ENCODE data around the gene FGB.

- TF ChIP-seq EP300 (IDR thresholded peaks at IDR 0.05) (no peak), POLR2A (IDR thresholded peaks at IDR 0.05) (no peak)
- TF ChIP-seq, protein P1, sequence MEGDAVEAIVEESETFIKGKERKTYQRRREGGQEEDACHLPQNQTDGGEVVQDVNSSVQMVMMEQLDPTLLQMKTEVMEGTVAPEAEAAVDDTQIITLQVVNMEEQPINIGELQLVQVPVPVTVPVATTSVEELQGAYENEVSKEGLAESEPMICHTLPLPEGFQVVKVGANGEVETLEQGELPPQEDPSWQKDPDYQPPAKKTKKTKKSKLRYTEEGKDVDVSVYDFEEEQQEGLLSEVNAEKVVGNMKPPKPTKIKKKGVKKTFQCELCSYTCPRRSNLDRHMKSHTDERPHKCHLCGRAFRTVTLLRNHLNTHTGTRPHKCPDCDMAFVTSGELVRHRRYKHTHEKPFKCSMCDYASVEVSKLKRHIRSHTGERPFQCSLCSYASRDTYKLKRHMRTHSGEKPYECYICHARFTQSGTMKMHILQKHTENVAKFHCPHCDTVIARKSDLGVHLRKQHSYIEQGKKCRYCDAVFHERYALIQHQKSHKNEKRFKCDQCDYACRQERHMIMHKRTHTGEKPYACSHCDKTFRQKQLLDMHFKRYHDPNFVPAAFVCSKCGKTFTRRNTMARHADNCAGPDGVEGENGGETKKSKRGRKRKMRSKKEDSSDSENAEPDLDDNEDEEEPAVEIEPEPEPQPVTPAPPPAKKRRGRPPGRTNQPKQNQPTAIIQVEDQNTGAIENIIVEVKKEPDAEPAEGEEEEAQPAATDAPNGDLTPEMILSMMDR (IDR thresholded peaks at IDR 0.05): no peak
These were observed 40.5 kb downstream of the FGB start for GRCh38 chr4:154603033-154603943.
